ENCODE results near the gene FAM13B. TPM values are rescaled to one million over a fixed set of nuclear protein-coding genes. Genes with fewer than 3 reads are reported as not detected.

Gene FAM13B
- total RNA-seq, 4 donors from 2014 or later: 25.2 to 49.1 (median 44.2) TPM

- no peak for TF ChIP-seq CTCF (IDR thresholded peaks at IDR 0.05; ENCODE audit: low read depth)
Measured at GRCh38 chr5:137989419-137989818, 43.5 kb downstream of the FAM13B start.

GRCh38 chr5:137975208-137975607 lies 57.7 kb downstream of the FAM13B start:
- TF ChIP-seq CTCF (IDR thresholded peaks at IDR 0.05; ENCODE audit: low read depth): no peak

DNA sequence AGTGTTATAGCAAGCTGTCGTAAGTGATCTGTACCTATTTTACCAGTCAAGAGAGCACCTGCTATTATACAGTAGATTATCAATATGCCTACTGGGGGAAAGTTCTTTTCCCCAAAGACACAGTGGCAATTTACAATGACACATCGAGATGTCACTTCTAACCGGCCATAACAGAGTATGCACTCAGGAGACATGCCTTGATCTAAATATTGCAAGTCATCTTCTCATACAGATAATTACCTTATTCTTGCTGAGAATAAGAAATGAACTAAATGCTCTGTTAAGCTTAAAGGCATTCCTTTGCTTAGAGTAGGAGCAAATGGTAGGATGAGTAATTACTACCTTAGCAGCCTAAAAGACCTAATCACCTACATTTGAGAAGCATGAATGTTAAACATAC lies 72.1 kb downstream of the FAM13B start:
- no peak for TF ChIP-seq CTCF (IDR thresholded peaks at IDR 0.05; ENCODE audit: low read depth)

DNA sequence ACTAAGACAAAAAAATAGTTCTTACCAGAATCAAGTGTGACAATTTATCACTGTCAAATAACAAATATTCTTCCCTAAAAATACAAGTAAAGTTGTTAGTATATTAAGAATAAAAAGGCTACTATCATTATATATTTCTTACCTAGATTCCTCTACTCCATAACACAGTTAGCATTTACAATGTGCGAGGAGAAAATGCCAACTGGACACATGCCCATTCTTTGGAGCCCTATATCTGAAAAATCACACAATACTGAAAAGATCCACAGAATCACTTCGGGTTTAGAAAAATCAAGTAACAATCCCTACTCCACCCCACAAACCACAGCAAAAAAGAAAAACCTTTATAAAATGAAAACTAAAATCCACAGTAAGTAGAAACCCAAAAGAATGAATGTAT lies 72.7 kb downstream of the FAM13B start:
- no peak for TF ChIP-seq CTCF (IDR thresholded peaks at IDR 0.05; ENCODE audit: low read depth)

DNA sequence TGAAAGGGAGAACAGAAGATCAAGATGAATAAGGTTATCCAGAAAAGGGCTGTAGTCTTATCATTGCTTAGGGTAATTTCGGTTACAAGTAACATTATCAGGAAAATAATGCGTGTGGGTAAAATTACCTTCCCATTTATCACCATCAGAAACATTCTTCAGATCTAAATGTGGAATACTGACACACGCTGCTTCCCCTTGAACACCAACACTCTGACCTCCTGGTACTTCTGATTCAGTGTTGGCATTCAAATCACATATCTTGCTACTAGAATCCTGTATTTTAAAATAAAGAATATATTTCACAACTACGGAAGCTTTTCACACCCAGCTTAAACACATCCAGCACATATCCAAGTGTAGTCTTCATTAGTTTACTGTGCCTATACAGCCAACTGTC lies 73.4 kb downstream of the FAM13B start:
- TF ChIP-seq CTCF (IDR thresholded peaks at IDR 0.05; ENCODE audit: low read depth): no peak

DNA sequence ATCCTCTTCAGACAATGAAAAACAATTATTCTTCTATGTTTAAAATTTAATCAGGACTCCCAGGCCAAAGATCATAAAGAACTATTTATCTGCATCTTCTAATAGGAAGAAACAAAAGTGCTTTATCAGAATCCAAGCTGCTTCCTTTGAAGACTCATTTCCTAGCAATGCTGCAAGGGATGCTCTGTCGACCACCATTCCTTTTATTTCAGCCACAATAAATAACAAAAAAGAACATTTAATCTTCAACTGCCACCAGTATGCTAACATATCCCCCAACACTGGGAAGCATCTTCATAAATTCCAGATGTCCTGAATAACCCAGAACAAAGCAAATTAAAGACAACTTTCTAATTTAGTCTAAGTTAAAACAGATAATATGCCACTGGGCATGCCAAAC lies 74.9 kb downstream of the FAM13B start:
- TF ChIP-seq CTCF (IDR thresholded peaks at IDR 0.05; ENCODE audit: low read depth): no peak

- no peak for TF ChIP-seq CTCF (IDR thresholded peaks at IDR 0.05; ENCODE audit: low read depth)
Measured at GRCh38 chr5:137954131-137954879, 78.6 kb downstream of the FAM13B start.

Data from subcutaneous adipose tissue (tissue), 4 donors.